Adrenal gland (tissue), 5 donors: ENCODE data around the gene RAB30.

Source experiments
- CTCF ChIP-seq, 6 experiments: fragments of 450-650 bp in 4 of 6; fragments of 200-600 bp in 2 of 6; sonication (generic) in 1 of 6; IDR thresholded peaks; 1 replicate in 5 of 6; 2 replicates in 1 of 6; pipeline versions ENCODE4 v1.5.1 to v1.8.0; 2016 to 2021; ENCODE audit warnings: antibody characterized with exemption in 6 of 6, mild to moderate bottlenecking in 2 of 6, moderate library complexity in 1 of 6
- POLR2A ChIP-seq, 2 donors: fragments of 450-650 bp; IDR thresholded peaks; one replicate each; pipeline ENCODE4 v1.6.1; 2017; ENCODE audit warnings: antibody characterized with exemption in 2 of 2, mild to moderate bottlenecking in 2 of 2, moderate library complexity in 1 of 2
- donor health status: DM: no; HTN: no; CAD: no.

- TF ChIP-seq CTCF (IDR thresholded peaks at IDR 0.05) (no peak), POLR2A (IDR thresholded peaks at IDR 0.05) (no peak)
These were observed 69.2 kb downstream of the RAB30 start for GRCh38 chr11:83002522-83002921.
